Effector memory CD8-positive, alpha-beta T cell (primary cell): ENCODE measurements around the gene UGT1A6.
"Not testable (repeated sequence)": the region's sequence is repeated elsewhere in the genome, so short reads cannot be mapped to it uniquely, and the experiment has no call there.

ENCODE experiments used
- ATAC-seq: fragments of 150-1000 bp; cut with Tn5 transposase; replicated peaks from 2 replicates; pipeline ENCODE4 v1.10.0; 2021; ENCODE audit warnings: mild to moderate bottlenecking, moderate library complexity
- DNase-seq, 3 experiments: peaks; one replicate each; pipeline ENCODE4 v3.0.0; 2021
- H3K27ac Mint-ChIP-seq, 2 donors: one replicate each; pipeline ENCODE4 v1.8.0; 2022; ENCODE audit warnings: mild to moderate bottlenecking in 2 of 2, mixed read lengths in 2 of 2, moderate library complexity in 2 of 2
- H3K27me3 Mint-ChIP-seq, 2 donors: one replicate each; pipeline ENCODE4 v1.8.0; 2022; ENCODE audit warnings: mixed read lengths in 2 of 2
- H3K36me3 Mint-ChIP-seq: one replicate; pipeline ENCODE4 v1.8.0; 2022; ENCODE audit warnings: mild to moderate bottlenecking, moderate library complexity, mixed read lengths; ENCODE audit not compliant: insufficient read depth
- H3K4me1 Mint-ChIP-seq, 2 donors: one replicate each; pipeline ENCODE4 v1.8.0; 2022; ENCODE audit warnings: low read depth in 2 of 2, mixed read lengths in 2 of 2
- H3K4me3 Mint-ChIP-seq, 2 donors: one replicate each; pipeline ENCODE4 v1.8.0; 2022; ENCODE audit warnings: mild to moderate bottlenecking in 2 of 2, mixed read lengths in 2 of 2, moderate library complexity in 2 of 2
- H3K9me3 Mint-ChIP-seq, 2 donors: one replicate each; pipeline ENCODE4 v1.8.0; 2022; ENCODE audit warnings: mixed read lengths in 2 of 2

The UGT1A6 gene

DNA sequence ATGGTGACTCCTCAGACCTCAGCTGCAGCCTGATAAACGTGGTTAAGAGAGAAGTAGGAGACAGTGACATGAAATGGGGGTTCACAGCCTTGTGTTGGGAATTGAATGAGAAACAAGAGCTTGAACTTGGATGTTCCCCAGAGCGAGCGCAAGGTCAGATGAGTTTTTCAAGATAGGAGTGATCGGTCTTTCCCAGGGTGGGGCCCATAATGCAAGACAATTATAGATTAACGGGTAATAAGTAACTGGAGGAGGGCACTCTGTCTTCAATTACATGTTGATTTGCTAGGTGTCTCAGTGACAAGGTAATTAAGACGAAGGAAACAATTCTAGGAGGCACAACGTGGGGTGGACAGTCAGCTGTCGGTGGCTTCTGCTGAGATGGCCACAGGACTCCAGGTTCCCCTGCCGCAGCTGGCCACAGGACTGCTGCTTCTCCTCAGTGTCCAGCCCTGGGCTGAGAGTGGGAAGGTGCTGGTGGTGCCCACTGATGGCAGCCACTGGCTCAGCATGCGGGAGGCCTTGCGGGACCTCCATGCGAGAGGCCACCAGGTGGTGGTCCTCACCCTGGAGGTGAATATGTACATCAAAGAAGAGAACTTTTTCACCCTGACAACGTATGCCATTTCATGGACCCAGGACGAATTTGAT, 20.0 kb downstream of the UGT1A6 start, which contains the start of gene UGT1A5:
UGT1A5 (plus strand) TSS at position 297 of the 651 bp plus-strand sequence; CDS start at position 382, 85 bp downstream.
- ATAC-seq: no peak
- Mint-ChIP-seq H3K4me1 (no peaks in the 10 kb centered on the region), H3K4me3 (no peak within 1 kb of the TSS), H3K36me3 (peaks cover 3% of the 10 kb centered on the region), H3K27ac (no peak within 1 kb of the TSS), H3K27me3 (peaks cover 68 to 93% of the 10 kb centered on the region in 2 donors), H3K9me3 (no peaks in the 10 kb centered on the region)
- no peak for DNase-seq

DNA sequence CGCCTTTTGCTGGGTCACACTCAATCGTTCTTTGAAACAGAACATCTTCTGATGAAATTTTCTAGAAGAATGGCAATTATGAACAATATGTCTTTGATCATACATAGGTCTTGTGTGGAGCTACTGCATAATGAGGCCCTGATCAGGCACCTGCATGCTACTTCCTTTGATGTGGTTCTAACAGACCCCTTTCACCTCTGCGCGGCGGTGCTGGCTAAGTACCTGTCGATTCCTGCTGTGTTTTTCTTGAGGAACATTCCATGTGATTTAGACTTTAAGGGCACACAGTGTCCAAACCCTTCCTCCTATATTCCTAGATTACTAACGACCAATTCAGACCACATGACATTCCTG, 20.5 kb downstream of the UGT1A6 start:
- Mint-ChIP-seq H3K9me3 (no peaks in the 10 kb centered on the region), H3K36me3 (peaks cover 3% of the 10 kb centered on the region), H3K27me3 (peaks cover 68 to 93% of the 10 kb centered on the region in 2 donors), H3K27ac (no peak overlapping the region), H3K4me3 (no peak overlapping the region), H3K4me1 (no peaks in the 10 kb centered on the region)
- ATAC-seq: no peak
- DNase-seq: no peak

DNA sequence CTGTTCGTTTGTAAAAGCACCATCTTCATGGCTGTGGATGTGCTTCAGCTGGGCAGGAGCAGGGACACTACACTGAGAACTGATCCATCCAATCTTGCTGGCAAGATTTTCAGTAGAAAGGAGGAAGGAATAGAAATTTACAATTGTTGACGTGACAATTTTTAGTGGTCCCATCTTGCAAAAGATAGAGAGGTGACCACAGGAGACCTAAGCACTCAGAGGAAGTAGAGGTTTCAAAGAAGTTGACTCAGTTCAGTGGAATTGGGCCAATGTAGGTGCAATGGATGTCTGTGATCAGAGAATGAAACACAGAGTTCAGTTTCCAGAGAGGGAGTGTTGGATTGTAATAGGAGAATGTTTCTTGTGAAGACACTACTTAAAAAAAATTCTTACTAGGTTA, 21.4 kb downstream of the UGT1A6 start:
- no peak overlapping the region for H3K4me3 Mint-ChIP-seq
- ATAC-seq: no peak

DNA sequence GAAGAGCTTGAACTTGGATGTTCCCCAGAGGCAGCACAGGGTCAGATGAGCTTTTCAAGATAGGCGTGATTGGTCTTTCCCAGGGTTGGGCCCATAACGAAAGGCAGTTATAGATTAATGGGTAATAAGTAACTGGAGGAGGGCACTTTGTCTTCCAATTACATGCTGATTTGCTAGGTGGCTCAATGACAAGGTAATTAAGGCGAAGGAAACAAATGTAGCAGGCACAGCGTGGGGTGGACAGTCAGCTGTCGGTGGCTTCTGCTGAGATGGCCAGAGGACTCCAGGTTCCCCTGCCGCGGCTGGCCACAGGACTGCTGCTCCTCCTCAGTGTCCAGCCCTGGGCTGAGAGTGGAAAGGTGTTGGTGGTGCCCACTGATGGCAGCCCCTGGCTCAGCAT, 25.9 kb downstream of the UGT1A6 start, which contains the start of gene UGT1A4:
UGT1A4 (plus strand) TSS at position 185 of the 400 bp plus-strand sequence; CDS start at position 270, 85 bp downstream.
- peaks cover 2% of the 10 kb centered on the region for H3K36me3 Mint-ChIP-seq
- ATAC-seq (no peak), DNase-seq (no peak)
- no peak within 1 kb of the TSS for H3K27ac Mint-ChIP-seq
- H3K27me3 Mint-ChIP-seq: peaks cover 47 to 76% of the 10 kb centered on the region in 2 donors
- no peaks in the 10 kb centered on the region for H3K4me1 Mint-ChIP-seq
- H3K9me3 Mint-ChIP-seq: no peaks in the 10 kb centered on the region
- H3K4me3 Mint-ChIP-seq: no peak within 1 kb of the TSS

More for the DNA sequence above, 21.4 kb downstream of the UGT1A6 start:
- no peaks in the 10 kb centered on the region for H3K4me1 Mint-ChIP-seq
- peaks cover 3% of the 10 kb centered on the region for H3K36me3 Mint-ChIP-seq
- H3K27ac Mint-ChIP-seq: no peak overlapping the region
- no peak for DNase-seq
- H3K27me3 Mint-ChIP-seq: peaks cover 70 to 93% of the 10 kb centered on the region in 2 donors
- H3K9me3 Mint-ChIP-seq: no peaks in the 10 kb centered on the region

DNA sequence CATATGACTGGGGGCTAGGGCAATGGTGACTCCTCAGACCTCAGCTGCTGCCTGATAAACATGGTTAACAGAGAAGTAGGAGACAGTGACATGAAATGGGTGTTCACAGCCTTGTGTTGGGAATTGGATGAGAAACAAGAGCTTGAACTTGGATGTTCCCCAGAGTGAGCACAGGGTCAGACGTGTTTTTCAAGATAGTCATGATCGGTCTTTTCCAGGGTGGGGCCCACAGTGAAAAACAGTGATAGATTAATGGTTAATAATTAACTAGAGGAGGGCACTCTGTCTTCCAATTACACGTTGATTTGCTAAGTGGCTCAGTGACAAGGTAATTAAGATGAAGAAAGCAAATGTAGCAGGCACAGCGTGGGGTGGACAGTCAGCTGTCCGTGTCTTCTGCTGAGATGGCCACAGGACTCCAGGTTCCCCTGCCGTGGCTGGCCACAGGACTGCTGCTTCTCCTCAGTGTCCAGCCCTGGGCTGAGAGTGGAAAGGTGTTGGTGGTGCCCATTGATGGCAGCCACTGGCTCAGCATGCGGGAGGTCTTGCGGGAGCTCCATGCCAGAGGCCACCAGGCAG, 36.1 kb downstream of the UGT1A6 start, which contains the start of gene UGT1A3:
UGT1A3 (plus strand) TSS at position 320 of the 579 bp plus-strand sequence; CDS start at position 405, 85 bp downstream.
- no peak within 1 kb of the TSS for H3K4me3 Mint-ChIP-seq
- ATAC-seq (no peak), DNase-seq (no peak)
- H3K4me1 Mint-ChIP-seq: no peaks in the 10 kb centered on the region
- H3K27ac Mint-ChIP-seq: no peak within 1 kb of the TSS
- peaks cover 43 to 67% of the 10 kb centered on the region in 2 donors for H3K27me3 Mint-ChIP-seq
- no peaks in the 10 kb centered on the region for H3K9me3 Mint-ChIP-seq
- no peaks in the 10 kb centered on the region for H3K36me3 Mint-ChIP-seq

DNA sequence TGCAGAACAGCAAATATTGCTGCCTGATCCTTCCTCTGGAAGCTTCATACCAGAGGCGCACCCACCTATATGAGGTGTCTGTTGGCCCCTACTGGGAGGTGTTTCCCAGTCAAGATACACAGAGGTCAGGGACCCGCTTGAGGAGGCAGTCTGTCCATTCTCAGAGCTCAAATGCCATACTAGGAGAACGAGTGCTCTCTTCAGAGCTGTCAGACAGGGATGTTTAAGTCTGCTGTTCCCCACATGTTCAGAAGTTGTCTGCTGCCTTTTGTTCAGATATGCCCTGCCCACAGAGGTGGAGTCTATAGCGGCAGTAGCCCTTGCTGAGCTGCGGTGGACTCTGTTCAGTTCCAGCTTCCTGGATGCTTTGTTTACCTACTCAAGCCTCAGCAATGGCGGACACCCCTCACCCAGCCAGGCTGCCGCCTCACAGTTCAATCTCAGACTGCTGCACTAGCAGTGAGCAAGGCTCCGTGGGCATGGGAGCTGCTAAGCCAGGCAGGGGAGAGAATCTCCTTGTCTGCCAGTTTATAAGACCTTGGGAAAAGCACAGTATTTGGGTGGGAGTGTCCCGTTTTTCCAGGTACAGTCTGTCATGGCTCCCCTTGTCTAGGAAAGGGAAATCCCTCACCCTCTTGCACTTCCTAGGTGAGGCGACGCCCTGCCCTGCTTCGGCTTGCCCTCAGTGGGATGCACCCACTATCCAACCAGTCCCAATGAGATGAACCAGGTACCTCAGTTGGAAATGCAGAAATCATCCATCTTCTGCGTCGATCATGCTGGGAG, 44.4 kb downstream of the UGT1A6 start:
- not testable (repeated sequence) for H3K27ac Mint-ChIP-seq, DNase-seq, H3K4me3 Mint-ChIP-seq, H3K9me3 Mint-ChIP-seq, H3K4me1 Mint-ChIP-seq, H3K36me3 Mint-ChIP-seq, ATAC-seq
- H3K27me3 Mint-ChIP-seq: peaks cover 66 to 74% of the 10 kb centered on the region in 2 donors

GRCh38 chr2:233740870-233741269, 48.2 kb downstream of the UGT1A6 start:
- ATAC-seq: no peak
- Mint-ChIP-seq H3K27ac (no peak overlapping the region), H3K27me3 (peaks cover 45 to 52% of the 10 kb centered on the region in 2 donors), H3K4me3 (no peak overlapping the region), H3K9me3 (no peaks in the 10 kb centered on the region), H3K36me3 (no peaks in the 10 kb centered on the region), H3K4me1 (no peaks in the 10 kb centered on the region)
- no peak for DNase-seq

- ATAC-seq: no peak
- H3K27ac Mint-ChIP-seq: no peak overlapping the region
- H3K36me3 Mint-ChIP-seq: no peaks in the 10 kb centered on the region
- H3K9me3 Mint-ChIP-seq: no peaks in the 10 kb centered on the region
- H3K4me1 Mint-ChIP-seq: no peaks in the 10 kb centered on the region
- H3K27me3 Mint-ChIP-seq: peaks cover 46 to 56% of the 10 kb centered on the region in 2 donors
- H3K4me3 Mint-ChIP-seq: no peak overlapping the region
- no peak for DNase-seq
These were observed 51.0 kb downstream of the UGT1A6 start for GRCh38 chr2:233743464-233744259.

DNA sequence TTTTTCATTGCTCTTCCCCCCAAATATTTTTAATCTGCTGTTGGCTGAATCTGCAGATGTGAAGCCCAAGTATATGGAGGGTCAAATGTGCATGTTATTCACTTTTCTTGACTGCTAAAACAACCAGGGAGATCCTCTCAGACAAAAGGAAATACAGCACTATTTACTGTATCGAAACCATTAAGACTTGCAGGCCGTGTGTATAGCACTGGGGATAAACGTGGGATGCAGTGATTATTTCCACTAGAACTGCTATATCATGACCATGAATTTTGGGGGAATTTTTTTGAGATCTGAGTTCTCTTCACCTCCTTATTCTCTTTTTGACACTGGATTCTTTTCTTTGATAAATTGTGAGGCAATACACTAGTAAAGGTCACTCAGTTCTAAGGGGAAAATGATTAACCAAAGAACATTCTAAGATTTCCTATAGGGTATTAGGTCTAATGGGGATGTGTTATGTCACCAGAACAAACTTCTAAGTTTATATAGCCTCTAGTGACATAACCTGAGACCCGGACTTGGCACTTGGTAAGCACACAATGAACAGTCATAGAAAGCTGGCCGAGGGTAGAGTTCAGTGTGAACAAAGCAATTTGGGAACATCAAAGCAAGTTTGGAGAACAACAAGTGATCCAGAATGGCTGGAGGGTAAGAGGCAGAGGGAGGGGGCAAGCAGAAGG, 52.5 kb downstream of the UGT1A6 start:
- H3K27me3 Mint-ChIP-seq: peaks cover 50 to 56% of the 10 kb centered on the region in 2 donors
- ATAC-seq: no peak

DNA sequence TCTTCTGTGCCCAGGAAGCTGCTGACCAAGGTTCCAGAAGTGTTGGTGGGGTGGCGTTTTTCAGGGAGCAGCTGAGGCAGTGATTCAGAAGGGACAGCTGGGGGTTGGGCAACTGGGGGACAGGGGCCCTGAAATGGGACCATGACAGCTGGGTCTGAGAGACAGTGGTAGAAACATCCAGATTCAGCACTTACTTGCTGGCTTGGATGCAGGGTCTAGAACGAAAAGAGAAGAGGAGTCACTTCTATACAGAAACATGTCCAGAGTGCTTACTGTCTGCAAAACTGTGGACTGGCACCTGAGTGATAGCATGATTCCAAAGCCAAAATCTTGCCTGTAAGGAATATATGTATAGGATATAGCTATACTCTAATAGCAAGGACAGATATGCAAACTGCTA, 53.1 kb downstream of the UGT1A6 start:
- not testable (repeated sequence) for H3K4me1 Mint-ChIP-seq, H3K27ac Mint-ChIP-seq, ATAC-seq, DNase-seq, H3K9me3 Mint-ChIP-seq, H3K4me3 Mint-ChIP-seq, H3K36me3 Mint-ChIP-seq
- peaks cover 47 to 59% of the 10 kb centered on the region in 2 donors for H3K27me3 Mint-ChIP-seq

More for the DNA sequence above, 52.5 kb downstream of the UGT1A6 start:
- Mint-ChIP-seq H3K9me3 (peaks cover 0 to 4% of the 10 kb centered on the region in 2 donors), H3K4me3 (no peak overlapping the region), H3K27ac (no peak overlapping the region), H3K4me1 (no peaks in the 10 kb centered on the region), H3K36me3 (no peaks in the 10 kb centered on the region)
- DNase-seq: no peak

GRCh38 chr2:233746475-233747282, 54.0 kb downstream of the UGT1A6 start:
- H3K4me1 Mint-ChIP-seq: no peaks in the 10 kb centered on the region
- no peaks in the 10 kb centered on the region for H3K36me3 Mint-ChIP-seq
- no peak overlapping the region for H3K27ac Mint-ChIP-seq
- no peak overlapping the region for H3K4me3 Mint-ChIP-seq
- H3K9me3 Mint-ChIP-seq: peaks cover 0 to 5% of the 10 kb centered on the region in 2 donors
- ATAC-seq: no peak
- no peak for DNase-seq
- H3K27me3 Mint-ChIP-seq: peaks cover 40 to 67% of the 10 kb centered on the region in 2 donors

DNA sequence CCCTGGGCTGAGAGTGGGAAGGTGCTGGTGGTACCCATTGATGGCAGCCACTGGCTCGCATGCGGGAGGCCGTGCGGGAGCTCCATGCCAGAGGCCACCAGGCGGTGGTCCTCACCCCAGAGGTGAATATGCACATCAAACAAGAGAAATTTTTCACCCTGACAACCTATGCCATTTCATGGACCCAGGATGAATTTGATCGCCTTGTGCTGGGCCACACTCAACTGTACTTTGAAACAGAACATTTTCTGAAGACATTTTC, 54.5 kb downstream of the UGT1A6 start:
- H3K9me3 Mint-ChIP-seq: peaks cover 0 to 5% of the 10 kb centered on the region in 2 donors
- DNase-seq (no peak), ATAC-seq (no peak)
- H3K4me1 Mint-ChIP-seq: no peaks in the 10 kb centered on the region
- H3K27ac Mint-ChIP-seq: no peak overlapping the region
- H3K27me3 Mint-ChIP-seq: peaks cover 40 to 72% of the 10 kb centered on the region in 2 donors
- H3K4me3 Mint-ChIP-seq: no peak overlapping the region
- H3K36me3 Mint-ChIP-seq: no peaks in the 10 kb centered on the region
